Measurements from ENCODE around the gene ISG15. TPM values are rescaled to one million over a fixed set of nuclear protein-coding genes. Genes with fewer than 3 reads are reported as not detected.
A peak's percentile ranks its signal among the peaks of the same experiment; 100 is the strongest.

Gene ISG15
- total and polyA plus RNA-seq, 10 donors = 23.3 to 230 (median 58.8) TPM

GRCh38 chr1:1032424-1032823 is 19.1 kb downstream of the ISG15 start:
- 29 to 44% (median 37%) methylated on average over 8 to 16 of the region's 16 CpGs for WGBS, 5 donors
- intact Hi-C loops (cut with DNase I; ENCODE audit: low total_unique reads) = no loop called here
- Histone ChIP-seq H3K9me3 (no peaks in the 10 kb centered on the region), H3K27me3 (replicated peaks in 1 of 7) (peaks cover 7 to 69% (median 34%) of the 10 kb centered on the region in 7 donors), H3K4me1 (peaks cover 4 to 39% (median 24%) of the 10 kb centered on the region in 6 donors), H3K36me3 (no peaks in the 10 kb centered on the region), H3K27ac (no peak overlapping the region), H3K4me3 (peak overlapping the region in 6 of 8 donors; percentile 38 to 73 (median 47))
- TF ChIP-seq POLR2A (IDR thresholded peaks at IDR 0.05) (no peak), POLR2AphosphoS5 (IDR thresholded peaks at IDR 0.05) (no peak)
- TF ChIP-seq, protein P1, sequence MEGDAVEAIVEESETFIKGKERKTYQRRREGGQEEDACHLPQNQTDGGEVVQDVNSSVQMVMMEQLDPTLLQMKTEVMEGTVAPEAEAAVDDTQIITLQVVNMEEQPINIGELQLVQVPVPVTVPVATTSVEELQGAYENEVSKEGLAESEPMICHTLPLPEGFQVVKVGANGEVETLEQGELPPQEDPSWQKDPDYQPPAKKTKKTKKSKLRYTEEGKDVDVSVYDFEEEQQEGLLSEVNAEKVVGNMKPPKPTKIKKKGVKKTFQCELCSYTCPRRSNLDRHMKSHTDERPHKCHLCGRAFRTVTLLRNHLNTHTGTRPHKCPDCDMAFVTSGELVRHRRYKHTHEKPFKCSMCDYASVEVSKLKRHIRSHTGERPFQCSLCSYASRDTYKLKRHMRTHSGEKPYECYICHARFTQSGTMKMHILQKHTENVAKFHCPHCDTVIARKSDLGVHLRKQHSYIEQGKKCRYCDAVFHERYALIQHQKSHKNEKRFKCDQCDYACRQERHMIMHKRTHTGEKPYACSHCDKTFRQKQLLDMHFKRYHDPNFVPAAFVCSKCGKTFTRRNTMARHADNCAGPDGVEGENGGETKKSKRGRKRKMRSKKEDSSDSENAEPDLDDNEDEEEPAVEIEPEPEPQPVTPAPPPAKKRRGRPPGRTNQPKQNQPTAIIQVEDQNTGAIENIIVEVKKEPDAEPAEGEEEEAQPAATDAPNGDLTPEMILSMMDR (IDR thresholded peaks at IDR 0.05 in 8 of 11, conservative IDR thresholded peaks at IDR 0.05 in 3 of 11) = no peak
- DNase-seq = no peak

DNA sequence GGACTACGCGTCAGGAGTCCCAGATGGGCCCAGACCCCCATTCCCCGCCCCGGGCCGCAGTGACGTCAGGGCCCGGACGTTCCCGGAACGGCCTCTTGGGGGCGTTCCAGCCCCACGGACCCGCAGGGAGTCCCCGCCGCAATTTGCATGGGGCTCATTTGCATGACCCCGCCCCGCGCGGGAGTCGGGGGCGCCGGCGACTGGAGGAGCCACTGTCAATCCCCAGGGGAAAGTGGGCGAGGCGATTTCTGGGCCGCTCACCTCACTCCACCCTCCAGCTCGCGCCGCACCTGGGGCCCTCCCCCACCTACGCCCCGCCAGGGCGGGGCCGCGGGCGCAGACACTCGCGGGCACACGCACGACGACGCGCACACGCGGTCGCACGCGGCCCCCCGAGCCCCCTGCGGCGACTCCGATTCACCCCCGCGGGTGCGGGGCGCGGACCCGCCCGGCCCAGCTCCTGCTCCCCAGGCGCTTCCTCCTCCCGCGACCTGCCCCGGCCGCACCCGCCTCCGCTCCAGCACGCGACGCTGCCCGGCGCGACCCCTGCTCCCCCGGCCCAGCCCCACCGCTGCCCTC is 19.8 kb downstream of the ISG15 start:
- Histone ChIP-seq H3K27me3 (replicated peaks in 1 of 7) (peaks cover 7 to 70% (median 34%) of the 10 kb centered on the region in 7 donors), H3K9me3 (no peaks in the 10 kb centered on the region), H3K4me1 (peaks cover 4 to 42% (median 24%) of the 10 kb centered on the region in 6 donors), H3K4me3 (peak overlapping the region; percentile 19 to 73 (median 45)), H3K27ac (no peak overlapping the region), H3K36me3 (no peaks in the 10 kb centered on the region)
- peak in 2 of 3 donors; percentile 46 to 65 for TF ChIP-seq POLR2AphosphoS5 (IDR thresholded peaks at IDR 0.05)
- TF ChIP-seq, protein P1 (IDR thresholded peaks at IDR 0.05 in 8 of 11, conservative IDR thresholded peaks at IDR 0.05 in 3 of 11) = peak; percentile 76 to 91 (median 85)
- no peak for TF ChIP-seq POLR2A (IDR thresholded peaks at IDR 0.05)
- DNase-seq = peak; percentile 96
- WGBS, 5 donors = 0 to 4% (median 2%) methylated on average over 40 to 73 of the region's 73 CpGs
- intact Hi-C loops (cut with DNase I; ENCODE audit: low total_unique reads) = no loop called here

DNA sequence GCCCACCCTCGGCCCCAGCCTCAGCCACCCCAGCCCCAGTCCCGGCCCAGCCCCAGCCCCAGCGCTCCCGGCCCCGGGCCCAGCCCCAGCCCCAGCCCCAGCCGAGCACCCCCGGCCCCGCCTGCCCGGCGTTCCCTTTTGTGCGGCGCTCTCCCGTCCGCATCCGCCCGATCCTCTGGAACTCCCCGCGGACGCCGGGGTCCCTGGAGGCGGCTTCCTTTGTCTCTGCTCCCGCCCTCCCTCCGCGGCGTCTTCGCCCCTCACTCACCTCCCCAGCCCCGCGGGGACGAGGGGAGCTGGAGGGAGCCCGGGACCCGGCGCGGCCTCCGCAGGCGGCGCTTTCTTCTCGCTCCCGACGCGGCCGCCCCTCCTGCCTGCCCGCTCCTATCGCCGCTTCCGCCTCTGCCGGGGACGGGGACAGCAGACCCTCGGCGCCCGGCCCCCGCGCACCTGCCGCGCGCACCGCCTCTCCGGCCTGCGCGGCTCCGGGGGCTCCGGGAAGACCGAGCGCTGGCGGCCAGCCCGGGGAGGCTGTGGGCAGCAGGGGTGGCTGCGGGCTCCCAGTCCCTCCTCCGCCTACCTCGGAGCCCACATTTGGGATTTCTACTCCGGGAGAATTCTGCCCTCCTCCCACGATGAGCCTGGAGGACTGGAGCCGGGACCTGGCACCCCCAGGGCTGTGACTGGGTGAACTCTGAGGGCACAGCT is 20.6 kb downstream of the ISG15 start:
- H3K4me1 ChIP-seq = peaks cover 4 to 50% (median 29%) of the 10 kb centered on the region in 6 donors
- peak overlapping the region in 6 of 8 donors; percentile 3 to 73 (median 47) for H3K4me3 ChIP-seq
- H3K9me3 ChIP-seq = no peaks in the 10 kb centered on the region
- H3K36me3 ChIP-seq = no peaks in the 10 kb centered on the region
- H3K27me3 ChIP-seq (replicated peaks in 1 of 7) = peaks cover 7 to 78% (median 40%) of the 10 kb centered on the region in 7 donors
- H3K27ac ChIP-seq = no peak overlapping the region
- TF ChIP-seq, protein P1 (IDR thresholded peaks at IDR 0.05 in 8 of 11, conservative IDR thresholded peaks at IDR 0.05 in 3 of 11) = no peak
- no peak for TF ChIP-seq POLR2AphosphoS5 (IDR thresholded peaks at IDR 0.05)
- DNase-seq = no peak
- 6 to 34% (median 14%) methylated on average over 28 to 71 of the region's 71 CpGs for WGBS, 5 donors
- intact Hi-C loops (cut with DNase I; ENCODE audit: low total_unique reads) = no loop called here

DNA sequence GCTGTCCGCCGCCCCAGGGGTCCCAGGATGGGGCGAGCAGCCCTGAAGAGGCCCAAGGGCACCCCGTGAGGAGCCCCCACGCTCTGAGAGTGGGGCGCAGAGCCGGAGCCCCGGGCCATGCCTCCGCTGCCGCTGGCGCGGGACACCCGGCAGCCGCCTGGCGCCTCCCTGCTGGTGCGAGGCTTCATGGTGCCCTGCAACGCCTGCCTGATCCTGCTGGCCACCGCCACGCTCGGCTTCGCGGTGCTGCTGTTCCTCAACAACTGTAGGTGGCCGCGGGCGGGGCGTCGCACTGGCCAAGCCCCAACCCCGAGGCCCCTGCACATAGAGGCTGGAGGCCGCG is 21.1 kb downstream of the ISG15 start:
- DNase-seq = no peak

More for the DNA sequence above, 21.1 kb downstream of the ISG15 start:
- TF ChIP-seq POLR2A (IDR thresholded peaks at IDR 0.05) (no peak), POLR2AphosphoS5 (IDR thresholded peaks at IDR 0.05) (no peak)
- TF ChIP-seq, protein P1 (IDR thresholded peaks at IDR 0.05 in 8 of 11, conservative IDR thresholded peaks at IDR 0.05 in 3 of 11) = no peak
- intact Hi-C loops (cut with DNase I; ENCODE audit: low total_unique reads) = no loop called here
- Histone ChIP-seq H3K36me3 (no peaks in the 10 kb centered on the region), H3K4me3 (peak overlapping the region in 2 of 8 donors; percentile 3 to 73), H3K9me3 (no peaks in the 10 kb centered on the region), H3K27me3 (replicated peaks in 1 of 7) (peaks cover 7 to 83% (median 40%) of the 10 kb centered on the region in 7 donors), H3K27ac (no peak overlapping the region), H3K4me1 (peaks cover 5 to 55% (median 34%) of the 10 kb centered on the region in 6 donors)
- 42 to 61% (median 56%) methylated on average over 20 to 30 of the region's 30 CpGs for WGBS, 5 donors
